Endothelial cell of umbilical vein (primary cell): ENCODE data around the gene UBASH3B. TPM values are rescaled to one million over a fixed set of nuclear protein-coding genes. Genes with fewer than 3 reads are reported as not detected.

ENCODE experiments used
- BruUV-seq: library from RNA; stranded (reverse); fragments of 400-500 nt; replicated peaks from 2 replicates; lab custom pipeline; 2021; lab: Mats Ljungman, UMichigan
- CTCF ChIA-PET: fragments of 300-600, 350-600 bp; sonication (Branson Sonifier 250); formaldehyde crosslinking; loops from one replicate; lab custom pipeline; 2021; ENCODE audit warnings: antibody characterized with exemption, inconsistent platforms; lab: Charles Lee
- POLR2A ChIA-PET: fragments of 300-600, 350-600 bp; sonication (Branson Sonifier 250); formaldehyde crosslinking; loops from one replicate; lab custom pipeline; 2021; ENCODE audit warnings: antibody characterized with exemption, inconsistent platforms; lab: Charles Lee
- DNase-seq: peaks from one replicate; pipeline ENCODE4 v3.0.0-alpha.2; 2011; ENCODE audit warnings: low read depth, low spot score
- FAIRE-seq: peaks from 2 replicates; lab custom pipeline; 2011; peaks lifted over from hg19 to GRCh38; lab: Jason Lieb, UNC
- H2AFZ ChIP-seq: 2 replicates; pipeline ENCODE4 v1.6.0; 2012; ENCODE audit warnings: low read depth, low read length, control low read depth, inconsistent platforms
- H3K27ac ChIP-seq: 2 replicates; pipeline ENCODE4 v1.5.1; 2011; ENCODE audit warnings: low read depth, mild to moderate bottlenecking, control low read depth, low read length, moderate library complexity; ENCODE audit not compliant: insufficient read depth
- H3K27me3 ChIP-seq, 2 experiments: 2 replicates each; pipeline versions ENCODE4 v1.6.0 to v1.6.1; 2011; ENCODE audit warnings: low read length in 2 of 2, mixed read lengths in 1 of 2; ENCODE audit not compliant: control insufficient read depth in 2 of 2, insufficient read depth in 2 of 2
- H3K36me3 ChIP-seq, 2 experiments: 2 replicates in 1 of 2; 3 replicates in 1 of 2; pipeline ENCODE4 v1.5.1; 2011; ENCODE audit warnings: low read length in 2 of 2, mild to moderate bottlenecking in 1 of 2, moderate library complexity in 1 of 2; ENCODE audit not compliant: control insufficient read depth in 2 of 2, insufficient read depth in 2 of 2; ENCODE audit errors: extremely low read depth in 1 of 2
- H3K4me1 ChIP-seq: 3 replicates; pipeline ENCODE4 v1.5.1; 2011; ENCODE audit warnings: mild to moderate bottlenecking, low read length; ENCODE audit not compliant: control insufficient read depth, insufficient read depth; ENCODE audit errors: extremely low read depth
- H3K4me2 ChIP-seq: 2 replicates; pipeline ENCODE4 v1.6.1; 2011; ENCODE audit warnings: low read length, control low read depth, mixed read lengths; ENCODE audit not compliant: insufficient read depth
- H3K4me3 ChIP-seq, 3 experiments: fragments of 200-600 bp in 1 of 3; sonication (generic), shearing (Covaris generic) in 1 of 3; replicated peaks in 1 of 3; 2 replicates each; pipeline ENCODE4 v1.5.1; 2011 to 2016; ENCODE audit warnings: control low read depth in 3 of 3, low read length in 3 of 3, mild to moderate bottlenecking in 2 of 3, inconsistent platforms in 1 of 3, low read depth in 1 of 3, moderate library complexity in 1 of 3; ENCODE audit not compliant: insufficient read depth in 1 of 3
- H3K79me2 ChIP-seq: 2 replicates; pipeline ENCODE4 v1.6.0; 2012; ENCODE audit warnings: low read length, inconsistent platforms; ENCODE audit not compliant: control insufficient read depth, insufficient read depth
- H3K9ac ChIP-seq: replicated peaks from 2 replicates; pipeline ENCODE3; 2011; ENCODE audit warnings: low read length, control low read depth; ENCODE audit not compliant: insufficient read depth; ENCODE audit errors: extremely low read depth
- H3K9me1 ChIP-seq: replicated peaks from 3 replicates; pipeline ENCODE4 v1.6.0; 2011; ENCODE audit warnings: mild to moderate bottlenecking, low read length; ENCODE audit not compliant: control insufficient read depth, insufficient read depth; ENCODE audit errors: extremely low read depth
- H3K9me3 ChIP-seq: replicated peaks from 2 replicates; pipeline ENCODE4 v1.5.1; 2012; ENCODE audit warnings: low read length, inconsistent platforms; ENCODE audit not compliant: control insufficient read depth, insufficient read depth
- H4K20me1 ChIP-seq: replicated peaks from 2 replicates; pipeline ENCODE3; 2011; ENCODE audit warnings: mild to moderate bottlenecking, low read length; ENCODE audit not compliant: control insufficient read depth, insufficient read depth; ENCODE audit errors: extremely low read depth
- CTCF ChIP-seq, 2 donors: IDR thresholded peaks; 1 replicate in 1 of 2; 2 replicates in 1 of 2; pipeline ENCODE4 v1.5.1; 2011; ENCODE audit warnings: low read length in 2 of 2, mild to moderate bottlenecking in 2 of 2, moderate library complexity in 2 of 2, control low read depth in 1 of 2, inconsistent platforms in 1 of 2, low read depth in 1 of 2; ENCODE audit not compliant: insufficient read depth in 1 of 2; ENCODE audit errors: extremely low read depth in 1 of 2
- EZH2 ChIP-seq: IDR thresholded peaks from 2 replicates; pipeline ENCODE4 v1.6.1; 2012; ENCODE audit warnings: borderline replicate concordance, low read depth, mild to moderate bottlenecking, moderate library complexity, low read length, inconsistent platforms; ENCODE audit not compliant: severe bottlenecking
- FOS ChIP-seq: IDR thresholded peaks from 2 replicates; pipeline ENCODE4 v1.6.1; 2011; ENCODE audit warnings: mild to moderate bottlenecking, low read length, moderate library complexity, borderline replicate concordance; ENCODE audit not compliant: insufficient read depth
- GATA2 ChIP-seq: IDR thresholded peaks from 2 replicates; pipeline ENCODE4 v1.7.0; 2011; ENCODE audit warnings: low read depth, mild to moderate bottlenecking, moderate library complexity, mixed read lengths, low read length; ENCODE audit not compliant: insufficient read length, insufficient read depth
- JUN ChIP-seq: IDR thresholded peaks from 2 replicates; pipeline ENCODE4 v1.6.1; 2011; ENCODE audit warnings: borderline replicate concordance, low read depth; ENCODE audit not compliant: insufficient read length, insufficient read depth
- MAX ChIP-seq: IDR thresholded peaks from 2 replicates; pipeline ENCODE4 v1.6.1; 2011; ENCODE audit not compliant: insufficient read depth, insufficient read length
- MYC ChIP-seq: IDR thresholded peaks from one replicate; pipeline ENCODE4 v1.6.1; 2011; ENCODE audit warnings: mild to moderate bottlenecking, low read depth, low read length
- POLR2A ChIP-seq: IDR thresholded peaks from 2 replicates; pipeline ENCODE4 v1.6.1; 2012; ENCODE audit warnings: low read depth, mild to moderate bottlenecking, control low read depth, low read length
- POLR2AphosphoS5 ChIP-seq: IDR thresholded peaks from 2 replicates; pipeline ENCODE4 v1.6.1; 2012; ENCODE audit warnings: low read depth, mild to moderate bottlenecking, control low read depth, low read length, moderate library complexity; ENCODE audit not compliant: insufficient read depth
- dilution Hi-C: fragments of 300-500 bp; cut with MboI; formaldehyde crosslinking; loops from one replicate; pipeline ENCODE4 v1.15.0; 2019; ENCODE audit warnings: low sequenced_read_pairs; ENCODE audit not compliant: extremely low pct_ligation_motif_present
- intact Hi-C: fragments of 100-400 bp; cut with micrococcal nuclease; formaldehyde crosslinking; loops from one replicate; pipeline ENCODE4 v1.10.0; 2022
- polyA plus RNA-seq, 4 experiments: library from polyadenylated mRNA; depleted of rRNA in 3 of 4; stranded (reverse) in 3 of 4; unstranded in 1 of 4; fragments of >200 nt; gene quantifications; 2 replicates each; pipeline versions ENCODE4 v1.2.1 to v1.2.3, GENCODE V29; 2011 to 2012; ENCODE audit warnings: missing spikeins in 1 of 4
- total RNA-seq: library from RNA; stranded (reverse); gene quantifications from 2 replicates; pipeline ENCODE4 v1.2.3, GENCODE V29; 2021

The UBASH3B gene
- total and polyA plus RNA-seq, 2 donors (not counting 3 experiments of a cell fraction or from before 2014, with no cell fraction given), result 23.7 to 38.1 TPM

- Histone ChIP-seq H3K9ac (no peak overlapping the region), H3K27me3 (no peaks in the 10 kb centered on the region), H3K4me3 (no peak overlapping the region), H3K9me1 (no peaks in the 10 kb centered on the region), H4K20me1 (no peaks in the 10 kb centered on the region), H3K36me3 (no peaks in the 10 kb centered on the region), H3K9me3 (no peaks in the 10 kb centered on the region), H3K79me2 (peaks cover 2% of the 10 kb centered on the region), H3K4me2 (peak overlapping the region; percentile 8), H3K27ac (peak overlapping the region; percentile 48), H2AFZ (no peak overlapping the region), H3K4me1 (peaks cover 40% of the 10 kb centered on the region)
- no peak for FAIRE-seq
- TF ChIP-seq GATA2, result no peak
- TF ChIP-seq FOS, result no peak
- TF ChIP-seq JUN, result no peak
- TF ChIP-seq POLR2AphosphoS5, result no peak
- TF ChIP-seq CTCF (IDR thresholded peaks at IDR 0.05; ENCODE audit: extremely low read depth in 1 of 2, insufficient read depth in 1 of 2, low read depth in 1 of 2, low read length in 2 of 2), result no peak
- TF ChIP-seq POLR2A, result no peak
- no peak for TF ChIP-seq MYC
- no peak for TF ChIP-seq EZH2
- no peak for TF ChIP-seq MAX
- peak; percentile 46 for DNase-seq
- BruUV-seq, result no TSS peak
- ChIA-PET POLR2A (interaction anchor here (0.7 to 1.6 kb wide), 5 partner anchors 45 to 345 kb away, joined by 3 to 5 read pairs (median 4); partner anchors contain the start of gene UBASH3B), CTCF (interaction anchor here (0.6 to 3.3 kb wide), 29 partner anchors 10 to 142 kb away, joined by 3 to 76 read pairs (median 7); partner anchors contain the start of gene UBASH3B)
- dilution Hi-C loops, result no loop called here
- intact Hi-C loops, result loop anchor here (1.0 kb wide), 1 partner anchor 8 kb away; no protein-coding TSS in a partner anchor
Measured at GRCh38 chr11:122711362-122711761, 55.8 kb downstream of the UBASH3B start.
